NK-92 treated with Interleukin-12 subunit alpha and Interleukin-12 subunit beta, amount 100 ng/mL, for 24 hours (cell line): ENCODE data around the gene ZNF138.

Source experiments
- DNase-seq: peaks from one replicate; lab custom pipeline; 2025; lab: John Stamatoyannopoulos, UW

ZNF138 gene

DNA sequence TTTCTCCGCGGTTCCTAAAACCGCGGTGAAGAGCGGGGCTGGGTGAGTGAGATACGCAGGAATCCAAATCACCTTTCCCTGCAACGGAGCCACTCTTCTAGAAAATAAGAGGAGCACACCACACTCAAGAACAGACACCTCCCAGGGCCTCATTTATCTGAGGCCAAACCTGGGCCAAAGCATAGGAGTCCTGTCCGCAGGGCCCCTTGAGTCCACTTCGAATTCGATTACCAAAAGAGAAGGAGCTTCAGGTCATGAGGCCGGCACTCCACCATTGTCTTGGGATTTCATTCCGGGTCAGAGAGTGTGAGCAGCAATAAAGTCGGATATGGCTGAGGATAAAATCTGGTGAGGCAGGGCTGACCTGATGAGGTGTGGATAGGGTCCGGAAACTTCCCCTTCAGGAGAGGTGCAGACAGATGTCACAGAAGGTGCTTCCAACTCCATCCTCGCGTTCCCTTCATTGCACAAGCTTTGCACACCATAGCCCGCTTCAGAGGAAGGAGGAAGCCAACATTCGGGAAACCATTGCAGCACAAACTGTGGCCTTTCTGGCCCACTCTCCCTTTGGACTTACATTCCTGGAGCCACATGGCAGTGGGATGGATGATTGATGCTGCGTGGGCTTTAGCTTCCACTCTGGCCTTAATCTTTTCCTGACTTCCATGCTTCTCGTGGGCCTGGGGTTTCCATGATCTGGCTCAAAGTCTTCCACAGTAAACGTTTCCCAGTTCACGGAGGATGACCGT is 81.6 kb downstream of the ZNF138 start:
- DNase-seq, result no peak

DNA sequence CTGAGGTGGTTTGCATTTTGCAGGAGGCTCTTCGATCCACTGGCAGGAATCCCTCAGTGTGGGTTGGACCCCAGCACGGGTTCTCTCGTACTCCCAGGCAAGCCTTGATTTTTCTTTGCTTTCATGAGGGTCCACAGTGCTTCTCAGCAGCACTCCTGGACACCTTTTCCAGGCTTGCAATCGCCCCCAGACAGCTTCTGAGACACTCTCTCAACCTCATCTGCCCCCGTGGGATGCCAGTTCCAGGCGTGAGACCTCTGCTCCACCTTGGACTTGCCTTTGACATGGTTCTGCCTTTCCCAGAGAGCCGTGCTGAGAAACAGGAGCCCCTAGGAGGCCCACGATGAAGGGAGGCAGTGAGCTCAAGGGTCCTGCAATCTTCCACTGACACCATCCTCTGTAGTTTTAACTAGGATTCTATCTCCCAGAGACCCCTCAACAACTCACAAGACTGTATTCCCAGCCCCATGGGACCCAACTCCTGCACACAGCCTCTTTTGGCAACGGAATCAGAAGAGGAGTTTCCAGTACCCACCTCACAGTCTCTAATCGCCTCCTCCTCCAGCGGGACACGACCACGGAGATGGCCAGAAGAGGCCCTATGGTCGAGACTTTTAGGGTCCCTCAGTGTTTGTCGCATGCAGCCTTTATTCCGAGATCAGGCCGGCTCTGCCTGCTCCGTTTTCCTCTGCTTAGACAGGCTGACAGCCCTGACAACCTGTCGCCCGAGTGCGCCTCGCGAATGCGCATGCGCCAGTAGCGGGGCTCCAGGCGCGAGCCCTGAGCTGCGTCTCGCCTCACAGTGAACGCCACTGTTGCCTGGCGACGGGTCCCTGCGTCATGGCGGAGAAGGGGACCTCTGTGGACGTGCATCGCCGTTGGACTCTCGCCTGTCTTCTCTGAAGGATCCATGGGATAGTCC is 82.8 kb downstream of the ZNF138 start:
- no peak for DNase-seq

DNA sequence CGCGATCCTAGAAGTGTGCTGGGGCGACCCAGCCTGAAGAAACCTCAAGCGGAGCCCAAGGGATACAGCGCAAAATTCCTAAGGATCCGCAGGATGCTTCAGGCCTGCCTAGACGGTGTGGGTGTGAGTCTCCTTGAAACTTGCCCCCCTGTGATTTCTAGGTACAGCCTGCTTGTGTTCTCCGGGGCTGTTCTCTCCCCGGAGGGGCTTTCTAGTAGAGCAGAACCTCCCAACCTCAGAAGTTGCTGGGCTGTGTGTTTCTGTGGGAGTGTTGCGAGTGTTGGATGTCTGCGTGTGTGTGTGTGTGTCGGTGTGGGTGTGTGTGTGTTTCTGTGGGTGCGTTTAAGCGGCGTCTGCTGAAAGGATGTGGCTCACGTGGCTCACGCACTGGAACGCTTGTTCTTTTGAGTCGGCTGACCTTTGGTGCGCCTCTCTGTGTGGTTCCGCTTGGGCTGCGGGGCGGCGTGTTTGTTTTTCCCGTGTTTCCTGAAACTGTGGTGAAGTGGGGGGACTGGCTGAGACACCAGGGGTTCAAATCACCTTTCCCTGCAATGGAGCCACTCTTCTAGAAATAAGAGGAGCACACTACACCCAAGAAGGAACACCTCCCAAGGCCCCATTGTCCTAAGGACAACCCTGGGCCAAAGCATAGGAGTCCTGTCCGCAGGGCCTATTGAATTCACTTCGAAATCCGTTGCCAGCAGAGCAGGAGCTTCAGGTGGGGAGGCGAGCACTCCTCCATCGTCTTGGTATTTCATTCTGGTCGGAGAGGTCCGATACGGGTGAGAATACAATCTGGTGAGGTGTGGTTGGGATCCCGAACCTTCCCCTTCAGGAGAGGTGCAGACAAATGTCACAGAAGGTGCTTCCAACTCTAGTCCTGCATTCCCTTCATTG is 83.7 kb downstream of the ZNF138 start:
- no peak for DNase-seq

DNA sequence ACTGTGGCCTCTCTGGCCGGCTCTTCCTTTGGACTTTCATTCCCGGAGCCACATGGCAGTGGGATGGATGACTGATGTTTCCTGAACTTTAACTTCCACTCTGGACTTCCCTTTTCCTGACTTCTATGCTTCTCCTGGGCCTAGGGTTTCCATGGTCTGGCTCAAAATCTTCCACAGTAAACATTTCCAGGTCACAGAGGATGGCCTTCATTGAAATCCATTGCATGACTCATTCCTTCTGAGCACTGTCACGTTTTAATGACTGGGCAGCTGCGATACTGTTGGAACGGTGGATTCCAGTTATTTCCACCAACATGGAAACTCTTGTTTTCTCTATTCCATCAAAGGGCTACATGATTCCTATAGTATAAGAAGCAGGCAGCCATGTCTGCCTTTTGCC is 84.5 kb downstream of the ZNF138 start:
- DNase-seq, result no peak

DNA sequence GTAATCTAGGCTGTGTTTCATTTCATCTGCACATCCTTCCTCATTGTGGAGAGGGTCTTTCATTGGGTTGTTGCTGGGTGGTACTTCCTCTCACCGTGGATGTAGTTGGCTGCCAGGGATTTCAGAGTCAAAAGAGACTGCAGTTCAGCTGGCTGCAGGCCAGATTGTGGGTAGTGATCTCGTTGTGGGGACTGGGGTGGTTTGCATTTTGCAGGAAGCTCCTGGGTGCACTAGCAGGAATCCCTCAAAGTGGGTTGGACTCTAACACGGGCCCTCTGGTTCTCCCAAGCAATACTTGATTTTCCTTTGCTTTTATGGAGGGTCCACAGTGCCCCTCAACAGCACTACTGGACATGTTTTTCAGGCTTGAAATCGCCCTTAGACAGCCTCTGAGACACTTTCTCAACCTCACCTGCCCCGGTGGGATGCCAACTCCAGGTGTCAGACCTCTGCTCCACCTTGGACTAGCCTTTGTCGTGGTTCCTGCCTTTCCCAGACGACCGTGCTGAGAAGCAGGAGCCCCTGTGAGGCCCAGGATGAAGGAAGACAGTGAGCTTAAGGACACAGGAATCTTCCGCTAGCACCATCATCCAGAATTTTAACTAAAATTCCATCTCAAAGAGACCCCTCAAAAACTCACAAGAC is 85.0 kb downstream of the ZNF138 start:
- no peak for DNase-seq

DNA sequence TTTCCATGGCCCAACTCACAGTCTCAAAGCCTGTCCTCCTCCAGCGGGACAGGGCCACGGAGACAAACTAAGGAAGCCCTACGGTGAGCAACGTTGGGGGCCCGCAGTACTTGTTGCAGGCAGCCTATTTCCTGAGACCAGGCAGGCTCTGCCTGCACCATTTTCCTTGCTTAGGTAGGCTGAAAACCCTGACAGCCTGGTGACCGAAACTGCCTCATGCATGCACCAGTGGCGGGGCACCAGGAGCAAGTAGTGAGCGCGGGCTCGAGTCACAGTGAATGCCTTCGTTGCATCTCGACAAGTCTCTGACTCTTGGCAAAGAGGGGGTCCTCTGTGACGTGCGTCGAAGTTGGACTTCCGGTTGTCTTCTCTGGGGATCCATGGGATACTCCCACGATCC is 85.6 kb downstream of the ZNF138 start:
- DNase-seq, result no peak

DNA sequence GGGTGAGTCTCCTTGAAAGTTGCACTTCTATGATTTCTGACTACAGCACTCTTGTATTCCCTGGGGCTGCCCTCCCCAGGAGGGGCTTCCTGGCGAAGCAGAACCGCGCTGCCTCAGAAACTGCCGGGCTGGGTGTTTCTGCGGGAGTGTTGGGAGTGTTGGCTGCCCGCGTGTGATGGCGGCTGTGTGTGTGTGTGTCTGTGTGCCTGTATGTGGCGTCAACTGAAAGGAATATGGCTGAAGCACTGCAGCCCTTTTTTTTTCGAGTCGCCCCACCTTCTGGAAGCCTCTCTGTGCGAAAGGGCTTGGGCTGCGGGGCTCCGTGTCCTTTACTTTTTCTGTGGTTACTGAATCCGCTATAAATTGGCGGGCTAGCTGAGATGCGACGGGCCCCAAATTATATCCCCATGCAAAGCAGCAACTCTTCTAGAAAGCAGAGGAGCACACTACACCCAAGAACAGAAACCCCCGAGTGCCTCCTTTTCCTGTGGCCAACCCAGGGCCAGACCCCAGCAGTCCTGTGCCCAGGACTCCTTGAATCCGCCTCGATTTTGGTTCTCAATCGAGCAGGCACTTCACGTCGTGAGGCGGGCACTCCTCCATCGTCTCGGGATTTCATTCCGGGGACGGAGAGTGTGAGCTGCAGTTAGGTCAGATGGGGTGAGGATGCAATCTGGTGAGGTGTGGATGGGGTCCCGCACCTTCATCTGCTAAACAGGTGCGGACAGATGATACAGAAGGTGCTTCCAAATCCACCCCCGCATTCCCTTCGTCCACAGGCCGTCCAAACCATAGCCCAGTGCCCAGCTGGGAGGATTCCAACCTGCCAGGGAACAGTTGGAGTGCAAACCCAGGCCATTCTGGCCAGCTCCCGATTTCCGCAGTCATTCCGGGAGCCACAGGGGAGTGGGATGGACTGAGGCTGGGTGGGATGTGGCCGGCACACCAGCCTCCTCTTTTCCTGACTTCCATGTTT is 86.4 kb downstream of the ZNF138 start:
- no peak for DNase-seq

DNA sequence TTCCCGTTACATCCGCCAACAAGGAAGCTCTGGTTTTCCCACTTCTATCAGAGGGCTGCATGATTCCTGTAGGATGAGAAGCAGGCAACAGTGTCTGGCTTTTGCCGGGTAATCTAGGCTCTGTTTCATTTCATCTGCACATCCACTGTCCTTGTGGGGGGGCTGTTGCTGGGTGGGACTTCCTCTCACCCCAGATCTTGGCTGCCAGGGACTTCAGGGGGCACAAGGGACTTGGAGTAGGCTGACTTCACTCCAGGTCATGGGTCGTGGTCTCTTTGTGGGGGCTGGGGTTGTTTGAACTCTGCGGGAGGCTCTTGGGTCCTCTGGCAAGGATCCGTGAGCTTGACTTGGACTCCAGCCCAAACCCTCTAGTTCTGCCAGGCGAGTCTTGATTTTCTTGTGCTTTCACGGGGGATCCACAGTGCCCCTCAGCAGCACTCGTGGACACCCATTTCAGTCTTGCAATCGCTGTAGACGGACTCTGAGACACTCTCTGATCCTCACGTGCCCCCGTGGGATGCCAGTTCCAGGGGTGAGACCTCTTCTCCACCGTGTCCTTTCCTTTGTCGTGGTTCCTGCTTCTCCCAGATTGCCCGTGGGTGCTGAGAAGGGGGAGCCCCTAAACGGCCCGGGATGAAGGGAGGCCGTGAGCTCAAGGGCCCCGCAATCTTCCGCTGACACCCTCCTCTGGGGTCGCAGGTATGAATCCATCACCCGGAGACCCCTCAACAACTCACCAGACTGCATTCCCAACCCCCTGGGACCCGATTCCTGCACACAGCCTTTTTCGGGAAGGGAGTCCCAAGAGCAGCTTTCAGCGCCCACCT is 87.4 kb downstream of the ZNF138 start:
- DNase-seq, result no peak

DNA sequence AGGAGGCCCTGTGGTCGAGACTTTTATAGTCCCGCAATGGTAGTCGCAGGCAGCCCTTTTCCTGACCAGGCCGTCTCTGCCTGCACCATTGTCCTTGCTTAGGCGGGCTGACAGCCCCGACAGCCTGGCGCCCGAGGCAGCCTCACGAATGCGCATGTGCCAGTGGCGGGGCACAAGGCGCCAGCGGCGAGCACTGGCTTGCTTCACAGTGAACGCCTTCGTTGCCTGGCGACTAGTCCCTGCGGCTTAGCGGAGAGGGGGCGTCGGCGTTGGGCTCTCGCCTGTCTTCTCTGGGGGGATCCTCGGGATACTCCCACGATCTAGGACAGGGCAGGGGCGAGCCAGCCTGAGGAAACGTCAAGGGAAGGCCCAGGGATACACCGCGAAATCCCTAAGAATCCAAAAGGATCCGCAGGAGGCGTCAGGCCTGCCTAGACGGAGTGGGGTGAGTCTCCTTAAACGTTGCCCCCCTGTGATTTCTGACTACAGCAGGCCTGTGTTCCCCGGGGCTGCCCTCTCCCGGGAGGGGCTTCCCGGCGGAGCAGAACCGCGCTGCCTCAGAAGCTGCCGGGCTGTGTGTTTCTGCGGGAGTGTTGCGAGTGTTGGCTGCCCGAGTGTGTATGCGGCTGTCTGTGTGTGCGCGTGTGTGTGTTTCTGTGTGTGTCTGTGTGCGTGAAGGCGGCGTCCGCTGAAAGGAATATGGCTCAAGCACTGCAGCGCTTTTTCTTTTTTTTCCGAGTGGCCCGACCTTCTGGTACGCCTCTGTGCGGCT is 88.3 kb downstream of the ZNF138 start:
- DNase-seq, result no peak
